HG03175 (cell line): ENCODE data around the gene PDGFC.

Experiments used
- ATAC-seq: cut with Tn5 transposase; IDR thresholded peaks from one replicate; pipeline ENCODE4 v1.9.1; 2021; ENCODE audit warnings: mild to moderate bottlenecking, moderate library complexity; ENCODE audit not compliant: unreplicated experiment

Gene PDGFC

DNA sequence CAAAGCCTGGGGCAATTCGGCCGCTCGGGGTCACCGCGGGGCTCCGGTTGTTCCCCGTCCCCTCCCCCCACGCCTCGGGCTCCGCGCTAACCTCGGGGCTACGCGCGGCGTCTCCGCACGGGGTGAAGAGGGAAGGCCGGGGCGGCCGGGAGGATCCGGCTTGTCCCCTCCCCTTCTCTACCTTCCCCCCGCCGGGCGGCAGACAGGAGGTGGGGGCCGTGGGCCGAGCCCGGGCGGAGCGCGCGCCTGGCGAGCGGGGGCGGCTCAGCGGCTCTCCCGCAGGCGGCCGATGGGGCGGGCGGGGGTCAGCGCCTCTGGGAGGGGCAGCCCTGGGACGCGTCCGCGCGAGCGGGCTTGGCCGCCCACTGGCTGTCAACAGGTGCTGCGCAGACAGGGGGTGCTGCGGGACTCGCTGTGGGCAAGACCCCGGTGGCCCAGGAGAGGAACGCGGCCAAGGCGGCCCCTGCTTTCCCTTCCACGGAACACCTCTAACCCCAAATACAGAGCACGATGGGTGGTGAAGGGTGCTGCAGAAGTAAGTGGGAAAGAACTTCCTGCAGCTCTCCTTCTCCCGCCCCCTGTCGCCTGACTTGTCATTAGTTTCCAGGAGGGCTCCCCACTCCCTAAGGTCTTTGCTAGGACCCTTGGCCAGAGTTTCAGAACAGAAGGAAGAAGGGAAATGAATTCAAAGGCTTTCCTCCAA lies at the start of gene PDGFC:
Gene PDGFC (minus strand): TSS at position 124 of the 703 bp plus-strand sequence. CDS start 896 bp downstream, outside the sequence.
- no peak for ATAC-seq

GRCh38 chr4:157020882-157021281 lies 49.3 kb upstream of the PDGFC start:
- ATAC-seq, result no peak

DNA sequence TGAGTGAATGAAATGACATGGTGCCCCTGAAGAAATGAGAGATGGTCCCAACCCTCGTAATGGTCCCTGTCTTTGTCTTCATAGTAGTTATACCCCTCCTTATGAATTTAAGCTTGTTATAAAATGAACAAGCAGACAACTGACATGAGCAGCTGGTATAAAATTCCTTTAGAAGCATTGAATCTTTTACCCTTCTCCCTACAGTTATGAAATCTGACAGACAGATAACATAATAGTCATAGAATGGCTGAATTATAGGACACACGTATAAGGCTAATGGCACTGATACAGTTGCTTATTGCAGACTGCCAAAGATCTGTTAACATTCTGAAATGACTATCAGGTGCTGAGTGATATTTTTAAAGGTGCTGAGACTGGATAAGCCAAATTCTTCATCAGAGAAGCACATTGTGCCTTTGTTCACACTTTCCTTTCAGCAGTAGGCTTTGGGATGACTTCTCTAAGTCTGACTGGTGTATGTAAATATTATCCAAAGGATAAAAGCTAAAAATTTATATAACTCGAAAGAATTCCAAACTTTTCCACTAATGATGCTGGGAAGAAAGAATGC lies 47.4 kb upstream of the PDGFC start:
- no peak for ATAC-seq

- ATAC-seq, result peak; percentile 70
Observed at GRCh38 chr4:157014621-157015591, 43.3 kb upstream of the PDGFC start.

- ATAC-seq, result no peak
Observed at GRCh38 chr4:157013656-157014055, 42.1 kb upstream of the PDGFC start.

GRCh38 chr4:157012781-157013180 lies 41.2 kb upstream of the PDGFC start:
- ATAC-seq, result no peak

DNA sequence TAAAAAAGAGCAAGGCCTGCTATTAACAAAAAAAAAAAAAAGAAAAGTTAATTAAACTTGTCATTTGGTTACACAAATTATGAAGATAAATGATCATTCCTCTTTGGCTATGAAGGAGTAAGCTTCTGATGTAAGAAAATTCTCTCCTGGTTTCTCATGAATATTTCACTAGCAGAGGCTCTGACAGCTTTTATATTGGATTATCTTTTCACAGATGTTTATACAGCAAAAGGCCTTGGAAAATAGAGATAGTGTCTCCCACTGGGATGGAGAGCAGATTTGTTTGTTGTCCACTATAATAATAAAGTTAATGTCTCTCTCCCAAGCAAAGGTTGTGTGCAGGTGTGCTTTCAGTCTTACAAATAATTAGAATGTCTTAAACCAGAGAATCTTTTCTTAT lies 40.7 kb upstream of the PDGFC start:
- ATAC-seq, result no peak

GRCh38 chr4:157010630-157011029 lies 39.0 kb upstream of the PDGFC start:
- no peak for ATAC-seq

DNA sequence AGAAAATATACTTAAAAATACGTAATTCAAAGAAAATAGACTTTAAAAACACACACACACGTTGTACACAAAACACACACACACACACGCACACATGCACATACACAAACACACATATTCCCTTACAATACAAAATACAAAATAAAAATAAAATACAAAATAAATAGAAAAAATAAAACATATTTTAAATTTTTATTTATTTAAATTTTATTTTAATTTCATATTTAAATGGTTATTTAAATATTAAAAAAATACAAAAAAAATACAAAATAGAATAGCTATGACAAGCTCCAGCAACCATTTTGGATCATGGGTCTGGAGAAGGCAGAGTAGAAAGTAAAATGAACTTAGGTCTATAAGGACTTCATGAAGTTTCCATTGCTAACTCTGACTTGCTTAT lies 34.2 kb upstream of the PDGFC start:
- no peak for ATAC-seq

DNA sequence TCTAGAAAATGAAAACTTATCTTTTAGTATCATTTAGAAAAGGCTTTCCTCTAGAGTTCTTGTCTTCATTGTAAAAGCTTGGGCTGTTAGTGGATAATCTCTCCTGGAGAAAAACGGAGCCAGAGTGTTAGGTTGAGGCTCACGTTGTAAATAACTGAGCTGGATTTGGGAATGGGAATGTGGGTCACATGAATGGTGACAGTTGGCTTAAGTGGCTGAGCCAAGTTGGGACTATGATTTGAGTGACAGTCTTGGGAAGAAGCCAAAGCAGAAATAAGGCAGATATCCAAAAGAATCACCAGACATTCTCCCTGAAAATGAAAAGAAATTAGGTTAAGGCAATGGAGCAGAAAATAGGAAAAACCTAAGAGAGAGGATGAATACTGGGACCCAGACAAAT lies 33.6 kb upstream of the PDGFC start:
- no peak for ATAC-seq

- ATAC-seq, result no peak
Observed at GRCh38 chr4:157004279-157005161, 32.9 kb upstream of the PDGFC start.

- no peak for ATAC-seq
Observed at GRCh38 chr4:156999175-156999517, 27.5 kb upstream of the PDGFC start.

- ATAC-seq, result no peak
Observed at GRCh38 chr4:156998500-156999174, 27.0 kb upstream of the PDGFC start.

- ATAC-seq, result no peak
Observed at GRCh38 chr4:156992943-156993342, 21.3 kb upstream of the PDGFC start.

- no peak for ATAC-seq
Observed at GRCh38 chr4:156991161-156991560, 19.6 kb upstream of the PDGFC start.

DNA sequence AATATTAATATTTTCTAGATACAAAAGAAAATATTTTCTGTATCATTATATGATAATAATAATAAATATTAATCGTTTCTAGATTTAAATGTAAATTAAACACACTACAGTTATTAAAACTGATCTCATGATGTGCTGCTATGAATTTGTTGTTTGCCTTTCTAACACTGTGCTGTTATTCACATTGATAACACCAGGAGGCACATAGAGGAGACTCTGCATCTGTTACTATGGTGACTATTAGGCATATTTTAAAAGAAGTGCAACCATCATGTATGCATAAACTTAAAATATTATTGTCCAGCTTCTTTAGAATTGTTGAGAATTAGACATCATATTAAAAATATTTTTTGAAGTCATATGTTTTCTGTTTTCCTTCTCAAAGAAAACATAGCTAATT lies 11.8 kb upstream of the PDGFC start:
- no peak for ATAC-seq

- ATAC-seq, result no peak
Observed at GRCh38 chr4:156981262-156981769, 9.7 kb upstream of the PDGFC start.

DNA sequence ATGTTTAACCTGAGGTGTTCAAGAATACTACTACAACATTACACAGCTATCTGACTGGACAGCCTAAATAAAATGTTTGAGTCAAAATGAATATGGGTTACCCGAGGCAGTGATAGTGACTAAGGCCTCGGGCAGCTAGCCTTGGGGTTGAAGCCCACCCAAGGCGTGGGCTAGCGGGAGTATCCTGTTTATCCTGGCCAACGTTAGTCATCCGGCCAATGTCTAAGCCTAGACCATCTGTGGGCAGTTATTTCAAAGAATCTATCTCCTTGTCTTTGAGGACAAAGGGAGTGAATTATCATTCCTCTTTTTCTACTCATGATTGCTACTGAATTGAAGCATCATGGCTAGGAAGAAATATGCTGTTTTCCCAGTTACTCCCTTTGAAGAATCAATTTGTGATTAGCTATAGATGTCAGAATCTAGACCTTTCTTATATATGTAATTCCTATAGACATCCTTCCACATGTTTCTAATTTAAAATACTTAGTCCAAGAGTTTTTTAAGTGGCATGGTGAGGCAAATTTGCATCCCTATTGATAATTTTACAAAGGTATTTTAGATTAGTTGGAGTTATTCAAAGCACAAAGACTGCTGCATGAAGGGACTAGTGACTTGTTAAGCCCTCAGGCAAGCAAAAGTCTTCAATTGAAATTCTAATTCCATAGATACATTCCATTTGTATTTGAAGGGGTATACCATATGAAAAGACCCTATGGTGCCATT lies 6.0 kb upstream of the PDGFC start:
- no peak for ATAC-seq

- ATAC-seq, result no peak
Observed at GRCh38 chr4:156976147-156976546, 4.5 kb upstream of the PDGFC start.
